ENCODE measurements around the gene STXBP6.
"Not testable (repeated sequence)": the region's sequence is repeated elsewhere in the genome, so short reads cannot be mapped to it uniquely, and the experiment has no call there.

DNA sequence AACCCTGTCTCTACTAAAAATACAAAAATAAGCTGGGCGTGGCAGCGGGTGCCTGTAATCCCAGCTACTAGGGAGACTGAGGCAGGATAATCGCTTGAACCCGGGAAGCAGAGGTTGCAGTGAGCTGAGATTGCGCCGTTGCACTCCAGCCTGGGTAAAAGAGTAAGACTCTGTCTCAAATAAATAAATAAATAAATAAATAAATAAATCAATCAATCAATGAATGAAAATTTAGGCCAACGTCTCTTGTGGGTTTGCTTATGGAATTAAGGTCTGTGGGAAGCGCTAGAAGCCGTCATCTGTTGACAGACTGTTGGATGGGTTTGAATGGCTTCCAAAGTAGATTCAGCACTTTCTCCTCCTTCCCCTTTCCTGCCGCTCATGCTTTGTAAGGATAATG is 246.5 kb downstream of the STXBP6 start:
- TF ChIP-seq EZH2 (IDR thresholded peaks at IDR 0.05; ENCODE audit: insufficient read depth, low read length): not testable (repeated sequence)
- TF ChIP-seq, protein P1, sequence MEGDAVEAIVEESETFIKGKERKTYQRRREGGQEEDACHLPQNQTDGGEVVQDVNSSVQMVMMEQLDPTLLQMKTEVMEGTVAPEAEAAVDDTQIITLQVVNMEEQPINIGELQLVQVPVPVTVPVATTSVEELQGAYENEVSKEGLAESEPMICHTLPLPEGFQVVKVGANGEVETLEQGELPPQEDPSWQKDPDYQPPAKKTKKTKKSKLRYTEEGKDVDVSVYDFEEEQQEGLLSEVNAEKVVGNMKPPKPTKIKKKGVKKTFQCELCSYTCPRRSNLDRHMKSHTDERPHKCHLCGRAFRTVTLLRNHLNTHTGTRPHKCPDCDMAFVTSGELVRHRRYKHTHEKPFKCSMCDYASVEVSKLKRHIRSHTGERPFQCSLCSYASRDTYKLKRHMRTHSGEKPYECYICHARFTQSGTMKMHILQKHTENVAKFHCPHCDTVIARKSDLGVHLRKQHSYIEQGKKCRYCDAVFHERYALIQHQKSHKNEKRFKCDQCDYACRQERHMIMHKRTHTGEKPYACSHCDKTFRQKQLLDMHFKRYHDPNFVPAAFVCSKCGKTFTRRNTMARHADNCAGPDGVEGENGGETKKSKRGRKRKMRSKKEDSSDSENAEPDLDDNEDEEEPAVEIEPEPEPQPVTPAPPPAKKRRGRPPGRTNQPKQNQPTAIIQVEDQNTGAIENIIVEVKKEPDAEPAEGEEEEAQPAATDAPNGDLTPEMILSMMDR (IDR thresholded peaks at IDR 0.05; ENCODE audit: insufficient read depth, low read depth, low read length): not testable (repeated sequence)

All from astrocyte (in vitro differentiated cells and primary cell).